Ovary (tissue), 10 donors: ENCODE measurements around the gene TBC1D3K. TPM values are rescaled to one million over a fixed set of nuclear protein-coding genes. Genes with fewer than 3 reads are reported as not detected.
"Not testable (repeated sequence)": the region's sequence is repeated elsewhere in the genome, so short reads cannot be mapped to it uniquely, and the experiment has no call there.

ENCODE experiments used
- DNase-seq, 5 donors: peaks; one replicate each; pipeline ENCODE4 v3.0.0-alpha.2; 2019 to 2020
- H3K27ac ChIP-seq, 2 donors: fragments of 200-600 bp; one replicate each; pipeline versions ENCODE4 v1.5.1 to v1.8.0; 2019 to 2022
- H3K27me3 ChIP-seq: fragments of 200-600 bp; one replicate; pipeline ENCODE4 v1.8.0; 2022
- H3K36me3 ChIP-seq: fragments of 200-600 bp; sonication (generic); one replicate; pipeline ENCODE4 v1.5.1; 2019
- H3K4me1 ChIP-seq: one replicate; pipeline ENCODE4 v1.8.1; 2013; ENCODE audit warnings: mild to moderate bottlenecking, moderate library complexity; ENCODE audit not compliant: insufficient read depth
- H3K4me3 ChIP-seq: fragments of 200-600 bp; sonication (generic); one replicate; pipeline ENCODE4 v1.5.1; 2017
- H3K9me3 ChIP-seq, 2 donors: fragments of 200-600 bp in 1 of 2; sonication (generic) in 1 of 2; one replicate each; pipeline versions ENCODE4 v1.5.1 to v1.8.1; 2013 to 2019; ENCODE audit warnings: mild to moderate bottlenecking in 1 of 2, moderate library complexity in 1 of 2
- EP300 ChIP-seq: sonication (generic); formaldehyde crosslinking; IDR thresholded peaks from one replicate; pipeline ENCODE4 v1.6.1; 2017; ENCODE audit warnings: antibody characterized with exemption
- POLR2A ChIP-seq: fragments of 450-650 bp; IDR thresholded peaks from one replicate; pipeline ENCODE4 v1.6.1; 2017; ENCODE audit warnings: antibody characterized with exemption, mild to moderate bottlenecking, moderate library complexity
- WGBS, 3 donors: extraction: QIAGEN DNeasy Blood & Tissue Kit in 1 of 3; methylation state at CpG; one replicate each; pipeline versions ENCODE4 v1.1.5 to v1.1.7; 2013 to 2017; 5-methylcytosine and 5-hydroxymethylcytosine counted together
- intact Hi-C, 4 donors: fragments of 100-400 bp; cut with DNase I; formaldehyde crosslinking; loops; one replicate each; pipeline versions ENCODE4 v1.11.0 to v1.15.1; 2022 to 2023
- long read RNA-seq, 3 donors: library from polyadenylated mRNA in 2 of 3; unstranded in 2 of 3; transcript quantifications; one replicate each; pipeline ENCODE4 v2.0.0 and lab custom pipeline, GENCODE V29; 2021 to 2026
- polyA plus RNA-seq, 2 donors: library from polyadenylated mRNA; stranded (reverse); fragments of 200-250 nt in 1 of 2; fragments of 350-450 nt in 1 of 2; fragmentation: Illumina TruSeq in 1 of 2; extraction: RNeasy Lipid Tissue Mini Kit (QIAGEN cat#74804) in 1 of 2; gene quantifications; one replicate each; pipeline ENCODE4 v1.2.3, GENCODE V29; 2013 to 2014
- small RNA-seq: library from RNA; depleted of rRNA; stranded (forward); fragments of <200 nt; gene quantifications from one replicate; pipeline ENCODE3, GENCODE V24; 2016
- total RNA-seq, 7 donors: library from RNA; depleted of rRNA in 2 of 7; stranded (reverse); fragments of >200 nt in 2 of 7; fragmentation: NEBNext Ultra II Directional in 3 of 7; extraction: Animal tissue kit (Norgen Biotek cat#: 25700) in 3 of 7; gene quantifications; one replicate each; pipeline versions ENCODE4 v1.1.0 to v1.2.4, GENCODE V29; 2016 to 2023
- TF ChIP-seq, protein P1 (sequence below), 3 donors: fragments of 450-650 bp in 2 of 3; fragments of 200-600 bp in 1 of 3; IDR thresholded peaks; one replicate each; pipeline versions ENCODE4 v1.5.1 to v1.8.0; 2016 to 2022; ENCODE audit warnings: antibody characterized with exemption in 3 of 3, mild to moderate bottlenecking in 1 of 3
- donor health status: DM: no; HTN: no; CAD: no; lungs with moderate emphysema.
- donor health status: DM: no; HTN: no; CAD: no.
- donor health status: Bipolar disorder and iron deficiency.
- donor health status: DM: yes; HTN: yes; CAD: no.
- donor health status: DM: no; HTN: no; CAD: no.
- donor health status: DM: yes; HTN: yes; CAD: no.

TBC1D3K gene
- total RNA-seq = not detected
- not detected for polyA plus RNA-seq
- long read RNA-seq, donor 1 = 0 reads
- long read RNA-seq, donor 2 = 0 reads
- long read RNA-seq, donor 3 = 0 reads

- no CpG with 5 or more reads among the region's 10 CpGs for WGBS, 3 donors
- DNase-seq, H3K4me3 ChIP-seq, H3K4me1 ChIP-seq, H3K36me3 ChIP-seq, H3K27ac ChIP-seq, H3K27me3 ChIP-seq, H3K9me3 ChIP-seq, intact Hi-C loops: not testable (repeated sequence)
Observed at GRCh38 chr17:37924115-37924514, at the start of gene TBC1D3K. TBC1D3K (plus strand) TSS chr17:37924415; CDS start chr17:37926000, 1,585 bp downstream.

DNA sequence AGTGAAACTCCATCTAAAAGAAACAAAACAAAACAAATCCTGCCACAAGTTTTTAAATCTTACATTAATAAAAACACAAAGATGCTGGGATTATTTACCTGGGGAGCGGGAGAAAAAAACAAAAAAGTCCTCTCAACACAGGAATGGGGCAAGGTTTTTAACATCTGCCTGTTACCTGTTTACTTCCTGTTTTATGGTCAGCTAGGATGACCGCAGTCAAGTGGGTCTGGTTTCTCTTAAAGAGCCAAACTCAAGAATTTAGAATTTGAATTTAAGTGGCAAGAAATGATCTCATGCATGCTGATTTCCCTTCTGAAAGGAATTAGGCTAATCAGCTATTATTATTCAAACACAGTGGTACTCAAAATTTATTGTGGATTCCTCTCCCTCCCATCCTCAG, 39.7 kb upstream of the TBC1D3K start:
- H3K9me3 ChIP-seq = no peaks in the 10 kb centered on the region
- H3K27ac ChIP-seq = no peak overlapping the region
- no peak overlapping the region for H3K4me3 ChIP-seq
- H3K36me3 ChIP-seq = no peaks in the 10 kb centered on the region
- intact Hi-C loops = no loop called here
- TF ChIP-seq POLR2A (no peak), EP300 (no peak)
- TF ChIP-seq, protein P1, sequence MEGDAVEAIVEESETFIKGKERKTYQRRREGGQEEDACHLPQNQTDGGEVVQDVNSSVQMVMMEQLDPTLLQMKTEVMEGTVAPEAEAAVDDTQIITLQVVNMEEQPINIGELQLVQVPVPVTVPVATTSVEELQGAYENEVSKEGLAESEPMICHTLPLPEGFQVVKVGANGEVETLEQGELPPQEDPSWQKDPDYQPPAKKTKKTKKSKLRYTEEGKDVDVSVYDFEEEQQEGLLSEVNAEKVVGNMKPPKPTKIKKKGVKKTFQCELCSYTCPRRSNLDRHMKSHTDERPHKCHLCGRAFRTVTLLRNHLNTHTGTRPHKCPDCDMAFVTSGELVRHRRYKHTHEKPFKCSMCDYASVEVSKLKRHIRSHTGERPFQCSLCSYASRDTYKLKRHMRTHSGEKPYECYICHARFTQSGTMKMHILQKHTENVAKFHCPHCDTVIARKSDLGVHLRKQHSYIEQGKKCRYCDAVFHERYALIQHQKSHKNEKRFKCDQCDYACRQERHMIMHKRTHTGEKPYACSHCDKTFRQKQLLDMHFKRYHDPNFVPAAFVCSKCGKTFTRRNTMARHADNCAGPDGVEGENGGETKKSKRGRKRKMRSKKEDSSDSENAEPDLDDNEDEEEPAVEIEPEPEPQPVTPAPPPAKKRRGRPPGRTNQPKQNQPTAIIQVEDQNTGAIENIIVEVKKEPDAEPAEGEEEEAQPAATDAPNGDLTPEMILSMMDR (IDR thresholded peaks at IDR 0.05) = no peak
- DNase-seq = no peak
- H3K4me1 ChIP-seq = no peaks in the 10 kb centered on the region
- WGBS, 3 donors = 43 to 52% (median 48%) methylated on average over 2 of the region's 2 CpGs
- H3K27me3 ChIP-seq = no peaks in the 10 kb centered on the region

GRCh38 chr17:37885136-37885535, 39.1 kb upstream of the TBC1D3K start:
- DNase-seq = no peak
- intact Hi-C loops = no loop called here

DNA sequence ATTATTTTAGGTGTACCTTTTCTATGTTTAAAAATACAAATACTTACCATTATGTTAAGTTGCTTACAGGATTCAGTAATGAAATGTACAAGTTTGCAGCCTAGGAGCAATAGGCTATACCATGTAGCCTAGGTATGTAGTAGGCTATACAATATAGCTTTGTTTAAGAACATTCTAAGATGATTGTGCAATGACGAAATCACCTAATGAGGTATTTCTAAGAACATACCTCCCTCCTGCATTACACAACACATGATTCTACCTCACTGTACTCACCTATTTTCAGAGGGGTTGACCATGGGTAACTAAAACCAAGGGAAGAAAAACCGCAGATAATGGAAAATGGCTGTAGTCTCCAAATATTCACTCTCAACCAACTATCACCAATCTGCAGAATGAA, 35.3 kb upstream of the TBC1D3K start:
- H3K27me3 ChIP-seq = no peaks in the 10 kb centered on the region
- intact Hi-C loops = no loop called here
- H3K4me3 ChIP-seq = no peak overlapping the region
- WGBS, 3 donors = 84 to 94% (median 91%) methylated on average over 2 of the region's 2 CpGs
- no peak overlapping the region for H3K27ac ChIP-seq
- H3K4me1 ChIP-seq = no peaks in the 10 kb centered on the region
- DNase-seq = no peak
- H3K36me3 ChIP-seq = no peaks in the 10 kb centered on the region
- TF ChIP-seq EP300 = no peak
- TF ChIP-seq POLR2A = no peak
- TF ChIP-seq, protein P1 (IDR thresholded peaks at IDR 0.05) = no peak
- H3K9me3 ChIP-seq = no peaks in the 10 kb centered on the region

More at GRCh38 chr17:37885136-37885535, 39.1 kb upstream of the TBC1D3K start:
- Histone ChIP-seq H3K4me3 (no peak overlapping the region), H3K27ac (no peak overlapping the region), H3K36me3 (no peaks in the 10 kb centered on the region), H3K27me3 (no peaks in the 10 kb centered on the region), H3K9me3 (no peaks in the 10 kb centered on the region), H3K4me1 (no peaks in the 10 kb centered on the region)
- no peak for TF ChIP-seq POLR2A
- TF ChIP-seq EP300 = no peak
- TF ChIP-seq, protein P1 (IDR thresholded peaks at IDR 0.05) = no peak
- 73 to 78% (median 73%) methylated on average over 5 of the region's 5 CpGs for WGBS, 3 donors

DNA sequence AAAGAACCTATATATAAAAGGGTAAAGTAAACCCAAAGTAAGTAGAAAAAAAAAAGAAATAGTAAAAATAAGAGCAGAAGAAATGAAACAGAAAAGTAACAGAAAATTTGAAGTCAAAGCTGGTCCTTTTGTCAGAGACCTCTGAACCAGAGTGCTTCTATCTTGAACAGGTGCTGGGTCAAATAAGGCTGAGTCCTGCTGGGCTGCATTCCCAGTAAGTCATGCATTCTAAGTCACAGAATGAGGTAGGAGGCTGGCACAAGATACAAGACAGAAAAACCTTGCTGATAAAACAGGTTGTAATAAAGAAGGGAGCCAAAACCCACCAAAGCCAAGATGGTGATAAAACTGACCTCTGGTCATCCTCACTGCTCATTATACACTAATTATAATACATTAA, 27.3 kb upstream of the TBC1D3K start:
- H3K36me3 ChIP-seq, H3K4me1 ChIP-seq, H3K4me3 ChIP-seq, H3K9me3 ChIP-seq, intact Hi-C loops, H3K27me3 ChIP-seq, DNase-seq, H3K27ac ChIP-seq: not testable (repeated sequence)

Small RNA genes within 50 kb of the gene (small RNA-seq; reads per million reads assigned to genes)
- gene RF00001 (not detected), gene RNU6-489P (not detected)

Other genes starting within 250 kb of the TBC1D3K start
- gene HNF1B, start 179.4 kb upstream of the TBC1D3K start, total RNA-seq = 1 to 10 TPM in 2 of 7 donors, under 1 TPM in 3, not detected in 2; 0.60 to 9.5 (median 0.84) TPM
- gene HNF1B, start 179.4 kb upstream of the TBC1D3K start, polyA plus RNA-seq = under 1 TPM in 1 of 2 donors, not detected in 1; 0.05 TPM
- 10 to 100 TPM in 4 of 7 donors, 1 to 10 TPM in 3; 6.7 to 18.1 (median 10.7) TPM for gene TBC1D3L, start 64.6 kb downstream of the TBC1D3K start, total RNA-seq
- gene TBC1D3L, start 64.6 kb downstream of the TBC1D3K start, polyA plus RNA-seq = 1 to 10 TPM; 4.2 to 9.2 TPM
- under 1 TPM in 3 of 7 donors, not detected in 4; 0.33 to 0.91 (median 0.59) TPM for gene TBC1D3D, start 79.6 kb downstream of the TBC1D3K start, total RNA-seq
- 1 to 10 TPM in 1 of 2 donors, under 1 TPM in 1; 0.33 to 2.2 TPM for gene TBC1D3D, start 79.6 kb downstream of the TBC1D3K start, polyA plus RNA-seq
- gene TBC1D3C, start 144.2 kb downstream of the TBC1D3K start, total RNA-seq = not detected
- gene TBC1D3C, start 144.2 kb downstream of the TBC1D3K start, polyA plus RNA-seq = not detected
- not detected for gene TBC1D3E, start 203.5 kb downstream of the TBC1D3K start, total RNA-seq
- not detected for gene TBC1D3E, start 203.5 kb downstream of the TBC1D3K start, polyA plus RNA-seq